ENCODE results near the gene NFATC2IP.

DNA sequence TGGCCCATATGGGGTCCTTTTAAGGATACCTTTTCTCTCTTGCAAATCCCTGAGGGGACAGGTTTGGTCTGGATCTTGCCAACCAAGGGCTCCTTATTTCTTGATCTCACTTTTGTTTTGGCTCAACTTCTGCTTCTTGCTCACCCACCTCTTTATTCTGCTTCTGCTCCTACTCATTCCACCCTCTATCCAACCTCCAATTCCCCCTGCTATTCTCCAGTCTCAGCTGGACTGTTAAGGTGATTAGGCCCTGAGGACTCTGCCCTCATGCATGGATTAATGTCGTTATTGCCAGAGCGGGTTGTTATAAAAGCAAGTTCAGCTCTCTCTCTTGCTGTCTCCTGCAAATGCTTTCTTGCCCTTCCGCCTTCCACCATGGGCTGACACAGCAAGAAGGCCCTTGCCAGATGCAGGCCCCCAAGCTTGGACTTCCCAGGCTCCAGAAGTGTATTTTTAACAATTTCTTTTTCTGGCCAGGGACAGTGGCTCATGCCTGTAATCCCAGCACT, 63.9 kb downstream of the NFATC2IP start:
- TF ChIP-seq RFX5 (IDR thresholded peaks at IDR 0.05; ENCODE audit: low read depth, low read length) (no peak), CTCF (conservative IDR thresholded peaks at IDR 0.05; ENCODE audit: low read depth, low read length) (no peak), BHLHE40 (IDR thresholded peaks at IDR 0.05; ENCODE audit: low read depth, low read length) (no peak), MAZ (IDR thresholded peaks at IDR 0.05; ENCODE audit: borderline replicate concordance, low read depth, low read length) (no peak)
